Panc1 (cell line): Measurements from ENCODE around the gene C1orf198. TPM values are rescaled to one million over a fixed set of nuclear protein-coding genes. Genes with fewer than 3 reads are reported as not detected.

Experiments used
- ATAC-seq: fragments of 200-7000 bp; cut with Tn5 transposase; 2 replicates; pipeline ENCODE4 v1.9.1; 2020; ENCODE audit warnings: mild to moderate bottlenecking, moderate library complexity
- BruUV-seq: library from RNA; stranded (reverse); fragments of 400-500 nt; replicated peaks from 2 replicates; lab custom pipeline; 2021; lab: Mats Ljungman, UMichigan
- CTCF ChIA-PET: fragments of 300-600 bp; sonication (Branson Sonifier 250); formaldehyde crosslinking; loops from one replicate; lab custom pipeline; 2022; ENCODE audit warnings: antibody characterized with exemption; lab: Charles Lee
- POLR2A ChIA-PET: fragments of 300-600 bp; sonication (Branson Sonifier 250); formaldehyde crosslinking; loops from one replicate; lab custom pipeline; 2022; ENCODE audit warnings: antibody characterized with exemption; lab: Charles Lee
- DNase-seq: peaks from one replicate; pipeline ENCODE4 v3.0.0-alpha.2; 2010; ENCODE audit warnings: low read depth, low spot score
- H3K27ac ChIP-seq: 2 replicates; pipeline ENCODE4 v1.5.1; 2011; ENCODE audit warnings: mild to moderate bottlenecking, low read length, inconsistent platforms
- H3K27me3 ChIP-seq: fragments of 200-500 bp; sonication (Bioruptor generic); 2 replicates; pipeline ENCODE4 v1.6.0; 2014; ENCODE audit warnings: low read length, inconsistent platforms; ENCODE audit not compliant: control insufficient read depth, insufficient read depth
- H3K36me3 ChIP-seq: fragments of 200-500 bp; sonication (Bioruptor generic); 2 replicates; pipeline ENCODE4 v1.5.1; 2014; ENCODE audit warnings: inconsistent platforms, mild to moderate bottlenecking, low read length, moderate library complexity; ENCODE audit not compliant: control insufficient read depth, insufficient read depth
- H3K4me1 ChIP-seq: 2 replicates; pipeline ENCODE4 v1.5.1; 2011; ENCODE audit warnings: inconsistent platforms, mild to moderate bottlenecking, low read length, moderate library complexity; ENCODE audit not compliant: control insufficient read depth, insufficient read depth
- H3K4me3 ChIP-seq, 2 experiments: 2 replicates each; pipeline ENCODE4 v1.5.1; 2011 to 2012; ENCODE audit warnings: low read depth in 2 of 2, low read length in 2 of 2, mild to moderate bottlenecking in 2 of 2, inconsistent platforms in 1 of 2, moderate library complexity in 1 of 2
- H3K9me3 ChIP-seq: fragments of 200-500 bp; sonication (Bioruptor generic); 2 replicates; pipeline ENCODE4 v1.5.1; 2014; ENCODE audit warnings: low read depth, mild to moderate bottlenecking, inconsistent platforms, low read length, moderate library complexity; ENCODE audit not compliant: control insufficient read depth, insufficient read depth
- POLR2AphosphoS5 ChIP-seq: IDR thresholded peaks from 2 replicates; pipeline ENCODE4 v1.6.1; 2012; ENCODE audit warnings: mild to moderate bottlenecking, low read depth, low read length, moderate library complexity
- SIN3A ChIP-seq: IDR thresholded peaks from 2 replicates; pipeline ENCODE4 v1.6.1; 2012; ENCODE audit warnings: low read depth, mild to moderate bottlenecking, low read length, moderate library complexity, borderline replicate concordance; ENCODE audit not compliant: insufficient read depth
- TCF7L2 ChIP-seq: IDR thresholded peaks from 2 replicates; pipeline ENCODE4 v1.6.1; 2011; ENCODE audit warnings: mild to moderate bottlenecking, low read depth, low read length, inconsistent platforms
- in situ Hi-C: cut with HindIII; loops from 2 replicates; pipeline ENCODE4 v1.10.0; 2016; ENCODE audit warnings: low sequenced_read_pairs, low pct_unique_long_range_greater_than_20kb
- intact Hi-C: fragments of 100-400 bp; cut with micrococcal nuclease; formaldehyde crosslinking; loops from one replicate; pipeline ENCODE4 v1.10.0; 2022; ENCODE audit not compliant: unreplicated experiment
- total RNA-seq: library from RNA; stranded (reverse); gene quantifications from one replicate; pipeline ENCODE4 v1.2.1, GENCODE V29; 2021; ENCODE audit not compliant: unreplicated experiment
- TF ChIP-seq, protein P1 (sequence below): fragments of 450-650 bp; IDR thresholded peaks from 2 replicates; pipeline ENCODE4 v1.5.1; 2017; ENCODE audit warnings: mild to moderate bottlenecking
- TF ChIP-seq, protein P2 (sequence below), 2 experiments: IDR thresholded peaks; 2 replicates each; pipeline ENCODE4 v1.6.1; 2011 to 2012; ENCODE audit warnings: low read depth in 2 of 2, control low read depth in 1 of 2, low read length in 1 of 2, mild to moderate bottlenecking in 1 of 2, moderate library complexity in 1 of 2; ENCODE audit not compliant: insufficient read depth in 1 of 2

C1orf198 gene
- total RNA-seq, 1 experiment from 2014 or later: 33.6 TPM

DNA sequence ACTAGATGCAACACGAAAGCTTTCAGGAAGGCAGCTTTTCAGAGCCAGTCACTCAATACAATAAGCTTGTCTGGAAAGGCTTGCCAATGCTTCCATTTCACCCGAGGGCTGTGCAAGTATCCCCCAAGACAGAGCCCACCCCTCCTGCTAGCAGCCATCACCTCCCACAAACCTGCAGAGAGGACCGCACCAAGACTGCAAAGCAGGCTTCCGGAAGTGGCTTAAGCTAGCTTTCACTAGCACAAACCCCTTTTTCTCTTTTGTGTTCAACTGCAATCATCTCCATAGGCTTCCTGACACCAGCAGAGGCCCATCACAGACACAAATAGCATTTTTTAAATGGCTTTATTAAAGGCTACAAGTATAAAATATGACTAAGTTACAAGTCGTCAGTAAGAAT lies 31.5 kb downstream of the C1orf198 start:
- Histone ChIP-seq H3K4me3 (no peak overlapping the region), H3K27ac (no peak overlapping the region), H3K9me3 (no peaks in the 10 kb centered on the region), H3K36me3 (no peaks in the 10 kb centered on the region), H3K27me3 (no peaks in the 10 kb centered on the region), H3K4me1 (no peaks in the 10 kb centered on the region)
- no peak for TF ChIP-seq SIN3A
- TF ChIP-seq, protein P1, sequence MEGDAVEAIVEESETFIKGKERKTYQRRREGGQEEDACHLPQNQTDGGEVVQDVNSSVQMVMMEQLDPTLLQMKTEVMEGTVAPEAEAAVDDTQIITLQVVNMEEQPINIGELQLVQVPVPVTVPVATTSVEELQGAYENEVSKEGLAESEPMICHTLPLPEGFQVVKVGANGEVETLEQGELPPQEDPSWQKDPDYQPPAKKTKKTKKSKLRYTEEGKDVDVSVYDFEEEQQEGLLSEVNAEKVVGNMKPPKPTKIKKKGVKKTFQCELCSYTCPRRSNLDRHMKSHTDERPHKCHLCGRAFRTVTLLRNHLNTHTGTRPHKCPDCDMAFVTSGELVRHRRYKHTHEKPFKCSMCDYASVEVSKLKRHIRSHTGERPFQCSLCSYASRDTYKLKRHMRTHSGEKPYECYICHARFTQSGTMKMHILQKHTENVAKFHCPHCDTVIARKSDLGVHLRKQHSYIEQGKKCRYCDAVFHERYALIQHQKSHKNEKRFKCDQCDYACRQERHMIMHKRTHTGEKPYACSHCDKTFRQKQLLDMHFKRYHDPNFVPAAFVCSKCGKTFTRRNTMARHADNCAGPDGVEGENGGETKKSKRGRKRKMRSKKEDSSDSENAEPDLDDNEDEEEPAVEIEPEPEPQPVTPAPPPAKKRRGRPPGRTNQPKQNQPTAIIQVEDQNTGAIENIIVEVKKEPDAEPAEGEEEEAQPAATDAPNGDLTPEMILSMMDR: no peak
- TF ChIP-seq POLR2AphosphoS5: no peak
- no peak for TF ChIP-seq TCF7L2
- TF ChIP-seq, protein P2, sequence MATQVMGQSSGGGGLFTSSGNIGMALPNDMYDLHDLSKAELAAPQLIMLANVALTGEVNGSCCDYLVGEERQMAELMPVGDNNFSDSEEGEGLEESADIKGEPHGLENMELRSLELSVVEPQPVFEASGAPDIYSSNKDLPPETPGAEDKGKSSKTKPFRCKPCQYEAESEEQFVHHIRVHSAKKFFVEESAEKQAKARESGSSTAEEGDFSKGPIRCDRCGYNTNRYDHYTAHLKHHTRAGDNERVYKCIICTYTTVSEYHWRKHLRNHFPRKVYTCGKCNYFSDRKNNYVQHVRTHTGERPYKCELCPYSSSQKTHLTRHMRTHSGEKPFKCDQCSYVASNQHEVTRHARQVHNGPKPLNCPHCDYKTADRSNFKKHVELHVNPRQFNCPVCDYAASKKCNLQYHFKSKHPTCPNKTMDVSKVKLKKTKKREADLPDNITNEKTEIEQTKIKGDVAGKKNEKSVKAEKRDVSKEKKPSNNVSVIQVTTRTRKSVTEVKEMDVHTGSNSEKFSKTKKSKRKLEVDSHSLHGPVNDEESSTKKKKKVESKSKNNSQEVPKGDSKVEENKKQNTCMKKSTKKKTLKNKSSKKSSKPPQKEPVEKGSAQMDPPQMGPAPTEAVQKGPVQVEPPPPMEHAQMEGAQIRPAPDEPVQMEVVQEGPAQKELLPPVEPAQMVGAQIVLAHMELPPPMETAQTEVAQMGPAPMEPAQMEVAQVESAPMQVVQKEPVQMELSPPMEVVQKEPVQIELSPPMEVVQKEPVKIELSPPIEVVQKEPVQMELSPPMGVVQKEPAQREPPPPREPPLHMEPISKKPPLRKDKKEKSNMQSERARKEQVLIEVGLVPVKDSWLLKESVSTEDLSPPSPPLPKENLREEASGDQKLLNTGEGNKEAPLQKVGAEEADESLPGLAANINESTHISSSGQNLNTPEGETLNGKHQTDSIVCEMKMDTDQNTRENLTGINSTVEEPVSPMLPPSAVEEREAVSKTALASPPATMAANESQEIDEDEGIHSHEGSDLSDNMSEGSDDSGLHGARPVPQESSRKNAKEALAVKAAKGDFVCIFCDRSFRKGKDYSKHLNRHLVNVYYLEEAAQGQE (IDR thresholded peaks at IDR 0.05; ENCODE audit: insufficient read depth in 1 of 2, low read depth in 2 of 2, low read length in 1 of 2): no peak
- CTCF ChIA-PET: no interaction called here
- POLR2A ChIA-PET: interaction anchor here (0.6 kb wide), 1 partner anchor 703 kb away, joined by 7 read pairs; no protein-coding TSS in a partner anchor
- intact Hi-C loops: no loop called here
- in situ Hi-C loops: no loop called here
- DNase-seq (no peak), ATAC-seq (no peak)
- no TSS peak for BruUV-seq

DNA sequence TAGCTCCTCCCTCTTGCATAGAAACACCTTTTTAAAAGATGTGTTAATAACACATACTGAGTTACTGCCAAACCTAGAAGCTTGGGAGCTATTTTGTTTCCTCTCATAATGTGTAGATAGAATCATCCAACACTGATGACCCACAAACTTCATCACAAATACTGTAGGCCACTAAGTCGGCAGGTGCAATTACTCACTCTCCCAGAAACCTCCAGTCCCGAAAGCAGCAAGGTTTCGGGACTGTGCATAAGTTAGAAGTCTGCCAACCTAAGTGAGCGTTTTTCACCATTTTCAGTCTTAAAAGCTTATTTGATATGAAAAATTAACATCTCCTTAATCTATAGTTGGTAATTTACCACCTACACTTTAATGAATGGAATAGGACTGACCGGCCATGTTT lies 32.0 kb downstream of the C1orf198 start:
- ATAC-seq (no peak), DNase-seq (no peak)
- no peak for TF ChIP-seq TCF7L2
- Histone ChIP-seq H3K27me3 (no peaks in the 10 kb centered on the region), H3K27ac (no peak overlapping the region), H3K4me1 (no peaks in the 10 kb centered on the region), H3K4me3 (no peak overlapping the region), H3K36me3 (no peaks in the 10 kb centered on the region), H3K9me3 (no peaks in the 10 kb centered on the region)
- intact Hi-C loops: no loop called here
- in situ Hi-C loops: no loop called here
- ChIA-PET POLR2A (interaction anchor here (0.6 kb wide), 1 partner anchor 703 kb away, joined by 7 read pairs; no protein-coding TSS in a partner anchor), CTCF (no interaction called here)
- no TSS peak for BruUV-seq

DNA sequence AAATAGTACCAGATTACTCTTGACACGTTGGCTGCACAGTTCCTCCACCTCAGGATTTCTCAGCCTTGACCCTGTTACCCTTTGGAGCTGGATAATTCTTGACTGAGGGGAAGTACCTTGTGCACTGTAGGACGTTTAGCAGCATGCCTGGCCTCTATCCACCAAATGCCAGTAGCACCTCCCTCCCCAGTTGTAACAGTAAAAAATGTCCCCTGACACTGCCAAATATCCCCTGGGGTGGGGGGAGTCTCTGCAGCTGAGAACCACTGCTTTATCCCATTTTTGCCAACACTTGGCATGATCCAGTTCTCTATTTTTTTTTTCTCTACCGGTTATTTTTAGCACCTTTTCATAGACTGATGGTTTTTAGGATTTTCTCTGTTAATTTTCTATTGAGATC lies 34.0 kb downstream of the C1orf198 start:
- ChIA-PET POLR2A (interaction anchor here (0.5 kb wide), 1 partner anchor 528 kb away, joined by 3 read pairs; no protein-coding TSS in a partner anchor), CTCF (no interaction called here)
- Histone ChIP-seq H3K27me3 (no peaks in the 10 kb centered on the region), H3K4me1 (no peaks in the 10 kb centered on the region), H3K9me3 (no peaks in the 10 kb centered on the region), H3K27ac (no peak overlapping the region), H3K4me3 (no peak overlapping the region), H3K36me3 (no peaks in the 10 kb centered on the region)
- intact Hi-C loops (no loop called here), in situ Hi-C loops (no loop called here)
- DNase-seq (no peak), ATAC-seq (no peak)
- no TSS peak for BruUV-seq
- TF ChIP-seq, protein P2 (IDR thresholded peaks at IDR 0.05; ENCODE audit: insufficient read depth in 1 of 2, low read depth in 2 of 2, low read length in 1 of 2): no peak
- TF ChIP-seq, protein P1: no peak
- no peak for TF ChIP-seq POLR2AphosphoS5
- no peak for TF ChIP-seq TCF7L2
- no peak for TF ChIP-seq SIN3A
